A549 (cell line): ENCODE data around the gene FTH1. TPM values are rescaled to one million over a fixed set of nuclear protein-coding genes. Genes with fewer than 3 reads are reported as not detected.

Experiments used
- ATAC-seq, 2 experiments: fragments of 200-7000 bp in 1 of 2; fragments of >200 bp in 1 of 2; cut with Nextera tagmentation in 1 of 2; cut with Tn5 transposase in 1 of 2; 3 replicates each; pipeline versions ENCODE4 v1.8.0 to v1.9.1; 2018 to 2020; ENCODE audit warnings: mild to moderate bottlenecking in 1 of 2, moderate library complexity in 1 of 2
- CTCF ChIA-PET: fragments of 300-600 bp; sonication (Branson Sonifier 250); formaldehyde crosslinking; extraction: SDS; loops from one replicate; lab custom pipeline; 2021; ENCODE audit warnings: antibody characterized with exemption, inconsistent platforms; lab: Yijun Ruan, JAX
- POLR2A ChIA-PET: fragments of 350-600 bp; formaldehyde crosslinking; extraction: SDS; loops from one replicate; lab custom pipeline; 2021; ENCODE audit warnings: antibody characterized with exemption, inconsistent platforms; lab: Yijun Ruan, JAX
- DNase-seq, 2 experiments: peaks; one replicate each; pipeline versions ENCODE4 v3.0.0 to v3.0.0-alpha.2; 2011 to 2016; ENCODE audit warnings: low read depth in 1 of 2, low spot score in 1 of 2
- FAIRE-seq: peaks from 2 replicates; lab custom pipeline; 2011; peaks lifted over from hg19 to GRCh38; lab: Jason Lieb, UNC
- H3K27ac ChIP-seq, 2 experiments: fragments of >200 bp; sonication (Bioruptor Twin); formaldehyde crosslinking; 3 replicates each; pipeline ENCODE4 v1.5.1; 2016 to 2017
- H3K4me1 ChIP-seq: fragments of >200 bp; sonication (Bioruptor Twin); formaldehyde crosslinking; 3 replicates; pipeline ENCODE4 v1.6.1; 2016
- H3K4me2 ChIP-seq: fragments of >200 bp; sonication (Bioruptor Twin); formaldehyde crosslinking; 3 replicates; pipeline ENCODE4 v1.6.1; 2016
- H3K4me3 ChIP-seq: fragments of >200 bp; sonication (Bioruptor Twin); formaldehyde crosslinking; 3 replicates; pipeline ENCODE4 v1.5.1; 2016
- H3K9me3 ChIP-seq: fragments of >200 bp; sonication (Bioruptor Twin); formaldehyde crosslinking; 3 replicates; pipeline ENCODE4 v1.6.1; 2016
- BHLHE40 ChIP-seq: IDR thresholded peaks from 2 replicates; pipeline ENCODE4 v1.6.1; 2012; ENCODE audit warnings: low read depth, low read length, inconsistent platforms
- CBX8 ChIP-seq: fragments of 200-600 bp; sonication (generic); IDR thresholded peaks from 2 replicates; pipeline ENCODE4 v1.6.1; 2016
- CEBPB ChIP-seq, 2 experiments: fragments of >200 bp in 1 of 2; sonication (Bioruptor Twin) in 1 of 2; formaldehyde crosslinking in 1 of 2; IDR thresholded peaks; 2 replicates each; pipeline ENCODE4 v1.6.1; 2012 to 2016
- EP300 ChIP-seq, 2 experiments: fragments of >200 bp; sonication (Bioruptor Twin); formaldehyde crosslinking; IDR thresholded peaks; 2 replicates in 1 of 2; 3 replicates in 1 of 2; pipeline ENCODE4 v1.6.1; 2016 to 2017
- ESRRA ChIP-seq: fragments of 150-350 bp; IDR thresholded peaks from 2 replicates; pipeline ENCODE4 v1.6.1; 2014; ENCODE audit warnings: mild to moderate bottlenecking, low read length, borderline replicate concordance
- HDAC2 ChIP-seq: fragments of 200-600 bp; sonication (generic); IDR thresholded peaks from 2 replicates; pipeline ENCODE4 v1.6.1; 2016
- HOXA7 ChIP-seq: fragments of 250-450 bp; sonication (Bioruptor Pico); IDR thresholded peaks from 2 replicates; pipeline ENCODE4 v1.5.0; 2020; ENCODE audit warnings: mild to moderate bottlenecking, moderate library complexity
- HOXB13 ChIP-seq: fragments of 250-450 bp; sonication (Bioruptor Pico); IDR thresholded peaks from 2 replicates; pipeline ENCODE4 v1.5.0; 2020; ENCODE audit warnings: low read depth, mild to moderate bottlenecking, moderate library complexity
- HOXB5 ChIP-seq: fragments of 250-450 bp; sonication (Bioruptor Pico); IDR thresholded peaks from 2 replicates; pipeline ENCODE4 v1.5.0; 2020; ENCODE audit warnings: mild to moderate bottlenecking, moderate library complexity
- JUN ChIP-seq, 2 experiments: fragments of >200 bp; sonication (Bioruptor Twin); formaldehyde crosslinking; IDR thresholded peaks; 2 replicates in 1 of 2; 3 replicates in 1 of 2; pipeline ENCODE4 v1.6.1; 2016 to 2017
- KDM5A ChIP-seq: fragments of 200-600 bp; sonication (generic); IDR thresholded peaks from 2 replicates; pipeline ENCODE4 v1.6.1; 2016; ENCODE audit warnings: antibody characterized with exemption, mild to moderate bottlenecking
- MAZ ChIP-seq: fragments of 150-350 bp; IDR thresholded peaks from 2 replicates; pipeline ENCODE4 v1.6.1; 2014; ENCODE audit warnings: antibody characterized with exemption, low read depth, low read length, borderline replicate concordance
- NFE2L2 ChIP-seq: fragments of 150-350 bp; conservative IDR thresholded peaks from 2 replicates; pipeline ENCODE4 v1.6.1; 2014; ENCODE audit warnings: low read length
- NPAS2 ChIP-seq: fragments of 250-450 bp; sonication (Bioruptor Pico); IDR thresholded peaks from 2 replicates; pipeline ENCODE4 v1.8.0; 2022; ENCODE audit warnings: mild to moderate bottlenecking, moderate library complexity, borderline replicate concordance
- PHF8 ChIP-seq: fragments of 200-600 bp; sonication (generic); IDR thresholded peaks from 2 replicates; pipeline ENCODE4 v1.6.1; 2016; ENCODE audit warnings: low read depth, mild to moderate bottlenecking, antibody characterized with exemption, moderate library complexity, borderline replicate concordance
- POLR2A ChIP-seq: IDR thresholded peaks from 2 replicates; pipeline ENCODE4 v1.6.1; 2012; ENCODE audit warnings: mild to moderate bottlenecking, low read length
- POLR2AphosphoS2 ChIP-seq: conservative IDR thresholded peaks from 2 replicates; pipeline ENCODE4 v1.6.1; 2012; ENCODE audit warnings: low read length, improper control_type of control experiment, inconsistent platforms
- RARB ChIP-seq: fragments of 250-450 bp; sonication (Bioruptor Pico); IDR thresholded peaks from 2 replicates; pipeline ENCODE4 v1.8.0; 2021; ENCODE audit warnings: mild to moderate bottlenecking, moderate library complexity
- RCOR1 ChIP-seq: fragments of 150-350 bp; IDR thresholded peaks from 2 replicates; pipeline ENCODE4 v1.6.1; 2014; ENCODE audit warnings: antibody characterized with exemption, low read length, low read depth
- RFX5 ChIP-seq: fragments of 450-650 bp; IDR thresholded peaks from 2 replicates; pipeline ENCODE4 v1.7.1; 2014; ENCODE audit warnings: antibody characterized with exemption, mild to moderate bottlenecking, moderate library complexity
- SMC3 ChIP-seq: fragments of >200 bp; sonication (Bioruptor Twin); formaldehyde crosslinking; IDR thresholded peaks from 3 replicates; pipeline ENCODE4 v1.6.1; 2018; ENCODE audit warnings: inconsistent platforms
- TP53 ChIP-seq: fragments of 250-450 bp; sonication (Bioruptor Pico); IDR thresholded peaks from 2 replicates; pipeline ENCODE4 v1.5.0; 2021; ENCODE audit warnings: mild to moderate bottlenecking, moderate library complexity
- WGBS: methylation state at CpG from one replicate; pipeline ENCODE4 v1.1.6; 2017; ENCODE audit errors: missing lambda C conversion rate; 5-methylcytosine and 5-hydroxymethylcytosine counted together
- polyA plus RNA-seq, 4 experiments: library from polyadenylated mRNA; depleted of rRNA in 3 of 4; stranded (reverse); fragments of >200 nt; fragmentation: RNase III in 1 of 4; extraction: RNeasy Plus Mini Kit Qiagen cat#74134 plus additional on column Dnase treatment in 1 of 4; gene quantifications; 2 replicates in 3 of 4; 3 replicates in 1 of 4; pipeline ENCODE4 v1.2.3, GENCODE V29; 2011 to 2017
- TF ChIP-seq, protein P1 (sequence below): fragments of >200 bp; sonication (Bioruptor Twin); formaldehyde crosslinking; IDR thresholded peaks from 3 replicates; pipeline ENCODE4 v1.6.1; 2016
- TF ChIP-seq, protein P2 (sequence below): fragments of 250-450 bp; sonication (Bioruptor Pico); IDR thresholded peaks from 2 replicates; pipeline ENCODE4 v1.5.0; 2021; ENCODE audit warnings: mild to moderate bottlenecking, moderate library complexity, borderline replicate concordance

Gene FTH1
- polyA plus RNA-seq, 2 of the 4 experiments (the other 2 are of a cell fraction) = 2,791 to 13,747 TPM

DNA sequence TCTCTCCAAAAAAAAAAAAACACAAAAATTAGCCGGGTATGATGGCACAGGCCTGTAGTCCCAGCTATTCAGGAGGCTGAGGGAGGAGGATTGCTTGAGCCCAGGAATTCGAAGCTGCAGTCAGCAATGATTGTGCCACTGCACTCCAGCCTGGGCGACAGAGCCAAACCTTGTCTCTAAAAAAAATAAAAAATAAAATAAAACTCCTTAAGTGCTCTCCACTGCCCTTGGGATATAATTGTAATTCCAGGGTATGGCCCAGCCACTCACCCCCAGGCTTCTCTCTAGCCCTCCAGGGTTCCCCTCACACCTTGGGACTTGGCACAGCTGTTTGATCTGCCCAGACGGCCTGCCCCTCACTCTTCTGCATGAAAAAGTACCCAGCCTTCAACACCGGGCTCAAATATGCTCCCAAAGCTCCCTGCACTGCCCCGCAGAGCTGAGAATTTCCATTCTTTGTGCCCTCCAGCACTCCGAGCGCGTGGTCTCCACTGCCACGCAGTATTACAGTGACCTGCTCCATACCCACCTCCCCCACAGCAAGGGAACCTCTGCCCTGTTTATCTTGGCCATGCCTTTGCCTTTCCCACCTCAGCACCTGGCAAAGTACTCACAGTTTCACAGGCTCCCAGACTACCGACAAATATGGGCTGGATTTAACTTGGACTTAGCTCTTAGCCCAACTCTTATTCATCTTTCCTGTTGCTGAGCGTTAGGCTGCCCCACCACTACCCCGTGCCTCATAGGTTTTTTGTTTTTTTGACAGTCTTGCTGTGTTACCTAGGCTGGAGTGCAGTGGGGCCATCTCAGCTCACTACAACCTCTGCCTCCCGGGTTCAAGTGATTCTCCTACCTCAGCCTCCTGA, 7.6 kb upstream of the FTH1 start:
- Histone ChIP-seq H3K9me3 (no peaks in the 10 kb centered on the region), H3K4me2 (peak overlapping the region; percentile 22), H3K4me1 (peaks cover 84% of the 10 kb centered on the region), H3K4me3 (no peak overlapping the region)
- TF ChIP-seq, protein P1, sequence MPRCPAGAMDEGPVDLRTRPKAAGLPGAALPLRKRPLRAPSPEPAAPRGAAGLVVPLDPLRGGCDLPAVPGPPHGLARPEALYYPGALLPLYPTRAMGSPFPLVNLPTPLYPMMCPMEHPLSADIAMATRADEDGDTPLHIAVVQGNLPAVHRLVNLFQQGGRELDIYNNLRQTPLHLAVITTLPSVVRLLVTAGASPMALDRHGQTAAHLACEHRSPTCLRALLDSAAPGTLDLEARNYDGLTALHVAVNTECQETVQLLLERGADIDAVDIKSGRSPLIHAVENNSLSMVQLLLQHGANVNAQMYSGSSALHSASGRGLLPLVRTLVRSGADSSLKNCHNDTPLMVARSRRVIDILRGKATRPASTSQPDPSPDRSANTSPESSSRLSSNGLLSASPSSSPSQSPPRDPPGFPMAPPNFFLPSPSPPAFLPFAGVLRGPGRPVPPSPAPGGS = no peak
- TF ChIP-seq RCOR1 = no peak
- TF ChIP-seq HOXB5 (CRISPR knock-in tag) = no peak
- TF ChIP-seq NFE2L2 = no peak
- no peak for TF ChIP-seq NPAS2
- no peak for TF ChIP-seq RFX5
- TF ChIP-seq HOXA7 (CRISPR knock-in tag) = no peak
- TF ChIP-seq HDAC2 = no peak
- no peak for TF ChIP-seq EP300 (IDR thresholded peaks at IDR 0.05)
- no peak for TF ChIP-seq PHF8
- TF ChIP-seq POLR2A = no peak
- TF ChIP-seq KDM5A = no peak
- TF ChIP-seq SMC3 = no peak
- no peak for TF ChIP-seq BHLHE40
- no peak for TF ChIP-seq CEBPB (IDR thresholded peaks at IDR 0.05)
- no peak for TF ChIP-seq TP53 (CRISPR knock-in tag)
- TF ChIP-seq, all 56 proteins: peak for 0
- ChIA-PET CTCF (interaction anchor here (0.8 to 12.9 kb wide), 6 partner anchors 19 to 107 kb away, joined by 3 to 92 read pairs (median 4); no protein-coding TSS in a partner anchor), POLR2A (no interaction called here)
- peak overlapping the region; percentile 97 to 99 for H3K27ac ChIP-seq
- DNase-seq (peak in 1 of 2 experiments; percentile 39), FAIRE-seq (no peak), ATAC-seq (no peak)
- 66% methylated on average over 14 of the region's 14 CpGs for WGBS

DNA sequence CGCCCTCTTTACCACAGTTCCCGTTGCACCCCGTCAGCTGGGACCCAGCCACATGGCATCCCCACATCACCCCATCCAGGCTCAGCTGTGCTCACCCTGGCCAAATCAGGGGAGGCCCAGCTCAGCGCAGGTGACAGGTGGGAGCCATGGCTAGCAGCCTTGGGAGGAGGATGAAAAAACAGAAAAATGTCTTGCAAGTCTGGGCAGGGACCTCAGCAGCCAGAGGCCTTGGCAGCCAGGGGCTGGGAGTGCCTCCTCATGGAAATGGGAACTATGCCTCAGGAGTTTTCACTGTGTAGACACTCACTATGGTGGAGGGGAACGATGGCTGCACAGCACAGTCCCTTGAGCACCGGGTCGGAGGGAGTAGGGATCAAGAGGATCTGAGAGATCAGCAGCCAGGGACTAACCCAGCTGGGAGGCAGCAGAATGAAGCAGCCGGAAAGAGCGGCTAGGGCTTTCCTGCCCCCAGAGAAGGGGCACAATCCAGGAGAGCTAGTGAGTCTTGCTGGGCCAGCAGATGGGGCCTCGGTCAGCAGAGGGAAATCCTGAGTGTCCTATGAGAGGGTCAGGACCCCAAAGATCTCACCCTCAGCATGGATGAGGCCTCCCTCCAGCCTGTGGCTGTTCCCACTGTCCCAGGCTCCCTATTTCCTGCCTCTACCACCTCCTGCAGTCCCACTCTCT, 6.2 kb upstream of the FTH1 start:
- 96% methylated on average over 10 of the region's 10 CpGs for WGBS
- no peak for FAIRE-seq
- H3K4me2 ChIP-seq = peak overlapping the region; percentile 67
- ChIA-PET CTCF (interaction anchor here (1.0 to 12.9 kb wide), 6 partner anchors 12 to 107 kb away, joined by 3 to 92 read pairs (median 13); no protein-coding TSS in a partner anchor), POLR2A (interaction anchor here (1.4 to 8.1 kb wide), 3 partner anchors 11 to 52 kb away, joined by 7 to 75 read pairs (median 66); no protein-coding TSS in a partner anchor)
- peak overlapping the region; percentile 97 to 99 for H3K27ac ChIP-seq
- no peak for DNase-seq
- no peak overlapping the region for H3K4me3 ChIP-seq
- H3K9me3 ChIP-seq = no peaks in the 10 kb centered on the region
- no peak for TF ChIP-seq ESRRA
- TF ChIP-seq MAZ = no peak
- TF ChIP-seq, protein P2, sequence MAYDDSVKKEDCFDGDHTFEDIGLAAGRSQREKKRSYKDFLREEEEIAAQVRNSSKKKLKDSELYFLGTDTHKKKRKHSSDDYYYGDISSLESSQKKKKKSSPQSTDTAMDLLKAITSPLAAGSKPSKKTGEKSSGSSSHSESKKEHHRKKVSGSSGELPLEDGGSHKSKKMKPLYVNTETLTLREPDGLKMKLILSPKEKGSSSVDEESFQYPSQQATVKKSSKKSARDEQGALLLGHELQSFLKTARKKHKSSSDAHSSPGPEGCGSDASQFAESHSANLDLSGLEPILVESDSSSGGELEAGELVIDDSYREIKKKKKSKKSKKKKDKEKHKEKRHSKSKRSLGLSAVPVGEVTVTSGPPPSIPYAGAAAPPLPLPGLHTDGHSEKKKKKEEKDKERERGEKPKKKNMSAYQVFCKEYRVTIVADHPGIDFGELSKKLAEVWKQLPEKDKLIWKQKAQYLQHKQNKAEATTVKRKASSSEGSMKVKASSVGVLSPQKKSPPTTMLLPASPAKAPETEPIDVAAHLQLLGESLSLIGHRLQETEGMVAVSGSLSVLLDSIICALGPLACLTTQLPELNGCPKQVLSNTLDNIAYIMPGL (CRISPR knock-in tag) = no peak
- no peak for TF ChIP-seq CBX8
- TF ChIP-seq CEBPB (IDR thresholded peaks at IDR 0.05) = no peak
- TF ChIP-seq HOXB13 (CRISPR knock-in tag) = no peak
- no peak for TF ChIP-seq NPAS2
- no peak for TF ChIP-seq TP53 (CRISPR knock-in tag)
- TF ChIP-seq JUN (IDR thresholded peaks at IDR 0.05) = no peak
- TF ChIP-seq POLR2AphosphoS2 = no peak
- TF ChIP-seq RARB (CRISPR knock-in tag) = no peak
- peaks cover 91% of the 10 kb centered on the region for H3K4me1 ChIP-seq
- no peak for ATAC-seq
